NCI-H2107 treated with DMSO at 0.1 percent for 48 hours (cell line): Measurements from ENCODE around the gene GPC5.
A peak's percentile ranks its signal among the peaks of the same experiment; 100 is the strongest.
"Not testable (repeated sequence)": the region's sequence is repeated elsewhere in the genome, so short reads cannot be mapped to it uniquely, and the experiment has no call there.

Experiments
- DNase-seq: peaks from one replicate; lab custom pipeline; 2025; ENCODE audit not compliant: unreplicated experiment; lab: John Stamatoyannopoulos, UW

Gene GPC5

DNA sequence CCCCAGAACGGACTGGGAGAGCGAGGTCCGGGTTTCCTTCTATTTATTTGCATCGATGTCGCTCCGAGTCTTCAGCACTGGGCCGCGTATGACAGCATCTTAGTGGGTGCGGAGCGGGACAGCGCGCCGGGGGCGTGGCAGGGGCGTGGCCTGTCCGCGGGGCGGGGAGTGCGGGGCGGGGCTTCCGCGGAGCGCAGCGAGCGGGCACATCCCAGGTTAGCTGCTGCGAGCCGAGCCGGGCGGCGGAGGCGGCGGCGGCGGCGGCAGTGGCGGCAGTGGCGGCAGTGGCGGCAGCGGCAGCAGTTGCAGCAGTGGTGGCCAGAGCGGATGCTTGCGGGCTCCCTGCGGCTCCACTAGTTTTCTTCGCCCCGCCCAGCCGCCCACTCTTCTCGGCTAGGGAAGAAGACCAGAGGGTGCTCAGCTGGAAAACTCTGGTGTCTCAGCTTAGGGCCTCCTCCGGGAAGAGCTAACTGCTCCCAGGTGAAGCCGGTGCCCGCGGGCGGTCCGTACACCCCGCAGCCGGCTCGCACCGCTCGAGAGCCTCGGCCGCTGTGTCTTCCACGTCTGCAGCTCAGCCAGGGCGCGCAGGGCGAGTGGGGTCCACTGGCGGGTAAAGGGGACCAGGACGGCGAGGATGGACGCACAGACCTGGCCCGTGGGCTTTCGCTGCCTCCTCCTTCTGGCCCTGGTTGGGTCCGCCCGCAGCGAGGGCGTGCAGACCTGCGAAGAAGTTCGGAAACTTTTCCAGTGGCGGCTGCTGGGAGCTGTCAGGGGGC is at the start of gene GPC5:
TSS of gene GPC5 (plus strand) at position 209 of the 776 bp plus-strand sequence.
- no peak for DNase-seq

DNA sequence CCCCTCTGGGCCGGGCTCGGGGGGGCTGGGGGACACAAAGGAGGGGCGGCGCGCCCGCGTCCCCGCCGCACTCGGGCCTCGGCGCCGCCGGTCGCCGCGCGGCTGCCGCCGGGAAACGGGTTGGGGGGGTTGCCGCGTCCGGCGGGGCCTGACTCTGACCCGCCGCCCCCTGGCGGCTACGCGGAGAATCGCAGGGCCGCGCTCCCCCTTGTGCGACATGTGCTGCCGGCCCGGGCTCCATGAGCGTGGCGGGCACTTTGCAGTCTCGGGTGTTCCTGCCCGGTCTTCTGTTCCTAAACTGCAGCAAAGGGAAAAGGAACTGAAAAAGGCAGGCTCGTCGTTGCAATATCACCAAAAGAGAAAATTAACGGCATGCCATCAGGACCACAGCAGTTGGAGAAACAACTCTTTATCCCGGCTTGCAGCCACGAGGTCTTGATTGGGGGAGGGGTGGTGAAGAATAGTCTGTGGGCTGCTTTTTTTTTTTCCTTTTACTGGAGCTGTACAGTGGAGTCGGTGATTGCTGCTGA is 49.5 kb upstream of the GPC5 start:
- DNase-seq = peak; percentile 33

DNA sequence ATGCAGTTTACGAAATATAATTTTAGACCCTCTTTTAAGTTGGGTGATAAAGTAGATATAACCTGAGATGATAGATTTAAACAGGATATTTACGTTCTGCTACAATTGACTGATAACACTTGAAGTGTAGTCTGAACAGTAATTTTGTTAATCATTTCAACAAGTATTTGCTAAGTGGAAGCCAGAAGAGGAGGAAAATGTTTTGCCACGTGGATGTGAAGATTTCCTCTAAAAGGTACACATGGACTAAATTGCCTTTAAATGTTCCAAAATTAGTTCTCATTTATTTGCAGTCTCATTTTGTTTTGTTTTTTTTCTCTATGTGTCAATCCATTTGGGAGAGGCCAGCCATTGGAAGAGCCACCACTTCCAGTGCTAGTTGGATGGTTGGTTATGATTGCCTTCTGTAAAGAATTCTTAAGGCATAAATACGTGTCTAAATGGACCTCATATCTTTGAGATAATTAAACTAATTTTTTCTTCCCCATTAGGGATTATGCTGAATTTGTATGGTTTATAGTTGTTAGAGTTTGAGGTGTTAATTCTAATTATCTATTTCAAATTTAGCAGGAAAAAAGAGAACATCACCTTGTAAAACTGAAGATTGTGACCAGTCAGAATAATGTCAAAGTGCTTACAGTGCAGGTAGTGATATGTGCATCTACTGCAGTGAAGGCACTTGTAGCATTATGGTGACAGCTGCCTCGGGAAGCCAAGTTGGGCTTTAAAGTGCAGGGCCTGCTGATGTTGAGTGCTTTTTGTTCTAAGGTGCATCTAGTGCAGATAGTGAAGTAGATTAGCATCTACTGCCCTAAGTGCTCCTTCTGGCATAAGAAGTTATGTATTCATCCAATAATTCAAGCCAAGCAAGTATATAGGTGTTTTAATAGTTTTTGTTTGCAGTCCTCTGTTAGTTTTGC is 48.2 kb upstream of the GPC5 start:
- no peak for DNase-seq

DNA sequence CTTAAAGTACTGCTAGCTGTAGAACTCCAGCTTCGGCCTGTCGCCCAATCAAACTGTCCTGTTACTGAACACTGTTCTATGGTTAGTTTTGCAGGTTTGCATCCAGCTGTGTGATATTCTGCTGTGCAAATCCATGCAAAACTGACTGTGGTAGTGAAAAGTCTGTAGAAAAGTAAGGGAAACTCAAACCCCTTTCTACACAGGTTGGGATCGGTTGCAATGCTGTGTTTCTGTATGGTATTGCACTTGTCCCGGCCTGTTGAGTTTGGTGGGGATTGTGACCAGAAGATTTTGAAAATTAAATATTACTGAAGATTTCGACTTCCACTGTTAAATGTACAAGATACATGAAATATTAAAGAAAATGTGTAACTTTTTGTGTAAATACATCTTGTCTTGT is 47.3 kb upstream of the GPC5 start:
- DNase-seq = no peak

- DNase-seq = no peak
Measured at GRCh38 chr13:91351980-91352379, 46.4 kb upstream of the GPC5 start.

DNA sequence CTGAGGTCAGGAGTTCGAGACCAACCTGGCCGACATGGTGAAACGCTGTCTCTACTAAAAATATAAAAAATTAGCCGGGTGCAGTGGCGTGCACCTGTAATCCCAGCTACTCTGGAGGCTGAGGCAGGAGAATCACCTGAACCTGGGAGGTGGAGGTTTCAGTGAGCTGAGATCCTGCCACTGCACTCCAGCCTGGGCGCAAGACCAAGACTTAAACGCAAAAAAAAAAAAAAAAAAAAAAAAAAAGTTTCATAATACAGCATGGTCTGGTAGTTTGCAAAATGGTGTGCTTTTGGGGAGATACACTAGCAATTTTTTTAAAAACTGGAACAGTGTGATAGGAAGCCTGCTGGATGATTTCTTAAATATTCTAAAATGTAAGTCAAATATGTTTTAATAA is 45.5 kb upstream of the GPC5 start:
- not testable (repeated sequence) for DNase-seq

DNA sequence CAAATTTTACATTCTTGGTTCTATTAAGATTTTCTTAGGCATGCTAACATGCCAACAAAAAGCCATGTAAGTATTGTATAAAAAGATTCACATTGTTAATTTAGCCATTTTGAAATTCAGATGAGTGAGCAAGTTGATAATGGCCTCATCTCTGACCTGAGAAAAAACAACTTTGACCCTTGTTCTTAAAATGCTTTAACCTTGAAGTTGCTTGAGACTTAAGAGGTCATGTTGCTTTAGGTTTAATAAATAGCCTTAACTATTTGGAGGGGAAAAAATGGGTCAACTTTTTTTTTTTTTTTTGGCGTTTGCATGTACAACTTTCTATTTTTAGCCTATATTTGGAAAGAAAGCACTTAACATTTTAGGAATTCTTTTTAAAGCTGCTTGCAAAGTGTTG is 44.9 kb upstream of the GPC5 start:
- no peak for DNase-seq

- no peak for DNase-seq
Measured at GRCh38 chr13:91355099-91355825, 43.2 kb upstream of the GPC5 start.

DNA sequence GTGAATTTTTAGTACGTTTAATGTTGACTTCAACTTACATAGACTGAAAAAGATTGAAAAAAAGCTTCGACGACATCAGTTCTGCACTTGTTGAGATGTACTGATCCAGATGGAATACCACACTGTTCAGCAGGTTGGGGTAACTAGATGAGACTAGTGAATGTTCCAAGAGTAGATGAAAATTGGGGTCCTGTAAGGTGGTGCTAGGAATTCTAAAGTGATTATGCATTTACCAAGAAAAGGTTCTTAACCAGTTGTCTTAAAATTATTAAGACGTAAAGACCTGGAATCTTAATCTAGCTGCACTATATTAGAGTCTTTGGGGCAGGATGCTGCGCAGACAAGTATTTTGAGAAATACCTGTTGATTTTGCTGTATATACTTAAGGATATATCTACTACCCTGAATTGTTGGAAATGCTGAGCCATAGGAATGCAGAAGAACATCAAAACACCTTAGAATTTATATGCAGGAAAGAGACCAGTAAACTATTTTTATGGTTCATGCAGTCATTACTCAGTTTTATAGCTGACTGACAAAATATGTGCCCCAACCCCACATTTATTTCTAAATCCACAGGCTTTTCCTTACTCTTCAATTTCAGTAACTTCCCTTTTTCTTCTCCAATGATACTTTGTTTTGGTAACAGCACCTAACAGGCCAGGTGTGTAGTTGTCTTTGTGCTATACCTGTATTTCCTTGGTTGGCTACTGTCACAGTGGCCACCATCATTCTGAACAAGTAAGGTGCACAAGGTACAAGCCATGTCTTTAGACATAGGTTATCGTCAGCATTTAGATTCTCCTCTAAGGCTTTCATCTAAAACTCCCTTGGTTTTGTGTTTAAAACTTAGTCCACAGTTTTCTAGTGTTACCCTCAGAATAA is 42.4 kb upstream of the GPC5 start:
- DNase-seq = no peak

DNA sequence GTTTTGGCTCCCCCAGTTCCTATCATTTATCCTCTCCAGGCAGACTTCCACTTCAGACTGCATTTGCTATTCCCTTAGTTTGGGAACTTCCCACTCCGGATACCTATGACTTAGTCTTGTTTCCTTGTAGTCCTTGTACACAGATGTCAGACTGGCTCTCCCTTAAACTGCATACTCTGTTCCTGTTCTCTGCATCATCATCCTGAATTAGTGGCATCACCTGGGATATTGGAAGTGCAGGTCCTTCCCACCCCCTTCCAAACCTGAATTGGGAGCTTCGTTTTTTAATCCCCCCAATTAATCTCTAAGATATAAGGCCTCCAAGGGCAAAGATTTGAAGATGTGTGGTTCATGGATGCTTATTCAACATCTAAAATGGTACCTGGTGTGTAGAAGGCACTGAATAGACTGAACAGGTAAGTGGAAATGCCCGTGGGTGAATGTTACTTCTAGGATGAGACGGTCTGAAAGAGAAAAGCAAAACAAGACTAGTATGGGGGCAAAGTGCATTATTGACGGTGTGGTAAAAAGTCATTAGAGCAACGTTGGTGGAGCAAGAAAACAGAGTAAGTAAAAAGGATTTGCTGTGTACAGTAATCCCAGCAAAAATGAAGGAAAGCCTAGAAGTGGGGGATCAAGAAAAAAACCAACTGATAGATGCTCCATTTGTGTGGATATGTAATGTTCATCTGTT is 41.4 kb upstream of the GPC5 start:
- DNase-seq = no peak

GRCh38 chr13:91357613-91358386 is 40.6 kb upstream of the GPC5 start:
- DNase-seq = no peak

GRCh38 chr13:91358387-91358782 is 40.0 kb upstream of the GPC5 start:
- DNase-seq = no peak

GRCh38 chr13:91359111-91359510 is 39.3 kb upstream of the GPC5 start:
- DNase-seq = no peak

- DNase-seq = no peak
Measured at GRCh38 chr13:91359631-91360030, 38.8 kb upstream of the GPC5 start.

DNA sequence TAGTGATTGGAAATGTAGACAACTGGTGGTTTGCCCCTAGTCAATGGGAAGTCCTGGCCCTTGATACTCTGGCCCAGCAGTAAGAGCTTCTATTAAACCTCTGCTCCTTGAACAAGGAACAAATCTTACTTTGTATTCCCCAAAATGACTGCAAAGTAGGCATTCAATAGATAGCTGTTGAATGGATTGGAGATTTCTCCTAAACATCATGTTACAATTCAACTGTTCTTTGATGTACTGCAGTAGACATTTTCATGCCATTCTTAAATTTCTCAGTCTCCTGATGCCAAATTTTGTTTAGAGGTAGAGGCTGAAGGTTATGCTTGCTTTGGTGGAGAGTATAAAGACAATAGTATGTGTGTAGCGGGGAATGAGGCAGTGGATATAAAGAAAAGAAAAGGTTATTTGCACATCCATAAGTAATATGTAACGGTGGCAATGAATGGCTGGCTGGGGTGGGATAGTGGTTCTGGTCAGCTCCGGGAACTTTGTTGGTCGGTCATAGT is 38.1 kb upstream of the GPC5 start:
- no peak for DNase-seq

DNA sequence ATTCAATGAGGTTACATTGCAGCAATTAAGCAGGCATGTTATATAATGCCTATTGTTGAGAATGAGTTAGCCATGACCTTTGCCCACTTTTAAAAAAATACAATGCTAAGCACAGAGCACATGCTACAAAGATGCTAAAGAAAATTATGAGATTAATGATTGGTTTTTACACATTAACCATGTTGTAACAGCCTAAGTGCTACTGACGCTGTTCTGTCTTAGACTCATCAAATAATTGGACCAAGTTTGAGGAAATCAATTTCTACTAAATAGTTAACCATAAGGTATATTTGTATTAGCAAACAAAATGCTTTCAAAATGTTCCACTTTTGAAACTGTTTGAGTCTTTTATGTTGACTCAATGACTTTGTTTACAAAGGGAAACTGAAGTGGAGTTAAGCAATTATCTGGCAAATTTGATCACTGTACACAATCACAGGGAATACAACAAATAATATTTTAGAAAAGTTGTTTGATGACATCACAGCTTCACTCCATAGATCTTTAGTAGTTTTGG is 36.6 kb upstream of the GPC5 start:
- DNase-seq = no peak

- DNase-seq = no peak
Measured at GRCh38 chr13:91362908-91363307, 35.5 kb upstream of the GPC5 start.

DNA sequence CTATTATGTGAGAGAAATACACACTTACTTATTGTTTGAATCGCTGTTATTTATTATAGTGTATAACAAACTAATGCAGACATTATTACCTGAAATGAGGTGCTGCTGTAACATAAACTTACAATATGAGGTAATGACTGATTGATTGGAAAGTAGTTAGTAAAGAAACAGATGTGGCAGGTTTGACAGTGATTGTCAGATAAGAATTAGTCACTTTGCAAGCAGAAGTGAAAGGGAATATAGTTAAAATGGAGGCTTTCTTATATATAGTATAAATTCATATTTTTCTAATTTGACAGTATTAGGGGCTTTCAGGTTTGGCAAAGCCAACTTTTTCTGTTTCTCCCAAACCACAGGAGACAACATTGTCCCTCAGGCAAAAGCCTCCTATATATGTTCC is 30.3 kb upstream of the GPC5 start:
- DNase-seq = no peak
